HepG2 (cell line): ENCODE data around the gene RSF1. TPM values are rescaled to one million over a fixed set of nuclear protein-coding genes. Genes with fewer than 3 reads are reported as not detected.

Experiments used
- ATAC-seq: fragments of 200-7000 bp; cut with Tn5 transposase; 3 replicates; pipeline ENCODE4 v1.9.1; 2020; ENCODE audit warnings: mild to moderate bottlenecking, moderate library complexity
- BruUV-seq: library from RNA; stranded (reverse); fragments of 400-500 nt; replicated peaks from 2 replicates; lab custom pipeline; 2021; lab: Mats Ljungman, UMichigan
- CTCF ChIA-PET: fragments of 300-600 bp; formaldehyde crosslinking; extraction: SDS; loops from one replicate; lab custom pipeline; 2021; ENCODE audit warnings: low total read pairs, inconsistent platforms, low intra/inter-chr PET ratio; lab: Yijun Ruan, JAX
- POLR2A ChIA-PET: fragments of 350-600 bp; sonication (Branson Sonifier 250); formaldehyde crosslinking; loops from one replicate; lab custom pipeline; 2020; ENCODE audit warnings: antibody characterized with exemption, inconsistent platforms; lab: Yijun Ruan, JAX
- DNase-seq: peaks from one replicate; pipeline ENCODE4 v3.0.0-alpha.2; 2015; ENCODE audit warnings: low spot score
- FAIRE-seq: peaks from 3 replicates; lab custom pipeline; 2011; peaks lifted over from hg19 to GRCh38; lab: Jason Lieb, UNC
- H2AFZ ChIP-seq: one replicate; pipeline ENCODE4 v1.6.1; 2011; ENCODE audit warnings: low read length, inconsistent platforms
- H3K27ac ChIP-seq: fragments of 300-600 bp; 3 replicates; pipeline ENCODE4 v1.8.0; 2011; ENCODE audit warnings: mixed run types, mild to moderate bottlenecking, mixed read lengths, low read length, inconsistent platforms; ENCODE audit not compliant: insufficient read depth; ENCODE audit errors: extremely low read length
- H3K27me3 ChIP-seq, 2 experiments: fragments of 200-600 bp in 1 of 2; 2 replicates in 1 of 2; 3 replicates in 1 of 2; pipeline versions ENCODE4 v1.6.0 to v1.8.0; 2011; ENCODE audit warnings: low read length in 2 of 2, mild to moderate bottlenecking in 2 of 2, moderate library complexity in 2 of 2, inconsistent platforms in 1 of 2; ENCODE audit not compliant: insufficient read depth in 2 of 2, control insufficient read depth in 1 of 2
- H3K36me3 ChIP-seq, 2 experiments: fragments of 200-600 bp in 1 of 2; replicated peaks in 1 of 2; 2 replicates in 1 of 2; 3 replicates in 1 of 2; pipeline versions ENCODE4 v1.5.1 to v1.8.0; 2011; ENCODE audit warnings: low read length in 2 of 2, inconsistent platforms in 1 of 2; ENCODE audit not compliant: insufficient read depth in 2 of 2, control insufficient read depth in 1 of 2
- H3K4me1 ChIP-seq: 2 replicates; pipeline ENCODE4 v1.5.1; 2012; ENCODE audit warnings: low read length, inconsistent platforms; ENCODE audit not compliant: insufficient read depth
- H3K4me2 ChIP-seq: 2 replicates; pipeline ENCODE4 v1.6.0; 2011; ENCODE audit warnings: low read depth, low read length, inconsistent platforms
- H3K4me3 ChIP-seq, 3 experiments: fragments of 200-600 bp in 1 of 3; sonication (generic), shearing (Covaris generic) in 1 of 3; replicated peaks in 1 of 3; 2 replicates each; pipeline ENCODE4 v1.5.1; 2011 to 2016; ENCODE audit warnings: low read length in 3 of 3, inconsistent platforms in 2 of 3, low read depth in 2 of 3, mild to moderate bottlenecking in 2 of 3, control low read depth in 1 of 3, mixed read lengths in 1 of 3; ENCODE audit not compliant: insufficient read depth in 1 of 3
- H3K79me2 ChIP-seq: one replicate; pipeline ENCODE4 v1.6.1; 2011; ENCODE audit warnings: low read length, inconsistent platforms; ENCODE audit not compliant: insufficient read depth
- H3K9ac ChIP-seq: 2 replicates; pipeline ENCODE4 v1.6.0; 2011; ENCODE audit warnings: mild to moderate bottlenecking, low read depth, low read length, inconsistent platforms; ENCODE audit not compliant: insufficient read depth
- H3K9me3 ChIP-seq: 2 replicates; pipeline ENCODE4 v1.5.1; 2012; ENCODE audit warnings: mild to moderate bottlenecking, low read length
- H4K20me1 ChIP-seq: 2 replicates; pipeline ENCODE4 v1.6.0; 2011; ENCODE audit warnings: inconsistent platforms, mild to moderate bottlenecking, low read length, moderate library complexity; ENCODE audit not compliant: insufficient read depth
- ATF1 ChIP-seq: IDR thresholded peaks from 2 replicates; pipeline ENCODE4 v1.6.1; 2016; ENCODE audit warnings: mild to moderate bottlenecking, control low read depth
- EEA1 ChIP-seq: sonication (generic); formaldehyde crosslinking; IDR thresholded peaks from 2 replicates; pipeline ENCODE4 v1.5.1; 2020; ENCODE audit warnings: mild to moderate bottlenecking, missing genetic modification reagents, borderline replicate concordance
- NCOA2 ChIP-seq: sonication (generic); formaldehyde crosslinking; IDR thresholded peaks from 2 replicates; pipeline ENCODE4 v1.8.0; 2022; ENCODE audit warnings: inconsistent platforms
- TRIM24 ChIP-seq: sonication (generic); formaldehyde crosslinking; IDR thresholded peaks from 2 replicates; pipeline ENCODE4 v1.8.0; 2022; ENCODE audit warnings: mild to moderate bottlenecking, missing genetic modification reagents
- XRCC5 ChIP-seq: fragments of 200-400 bp; formaldehyde crosslinking; optimal IDR thresholded peaks from 2 replicates; pipeline ENCODE3; 2017; ENCODE audit warnings: mild to moderate bottlenecking, low read length
- ZNF160 ChIP-seq: sonication (generic); formaldehyde crosslinking; IDR thresholded peaks from 2 replicates; pipeline ENCODE4 v1.8.0; 2022; ENCODE audit warnings: mild to moderate bottlenecking, inconsistent platforms, missing genetic modification reagents
- ZNF580 ChIP-seq: IDR thresholded peaks from 2 replicates; pipeline ENCODE4 v1.6.1; 2016; ENCODE audit warnings: low read depth, borderline replicate concordance
- WGBS: methylation state at CpG from one replicate; pipeline ENCODE4 v1.1.6; 2017; ENCODE audit warnings: low lambda C conversion rate; 5-methylcytosine and 5-hydroxymethylcytosine counted together
- in situ Hi-C: cut with HindIII; loops from 2 replicates; pipeline ENCODE4 v1.10.0; 2017; ENCODE audit warnings: low pct_unique_long_range_greater_than_20kb; ENCODE audit not compliant: extremely low pct_ligation_motif_present
- intact Hi-C: fragments of 100-400 bp; cut with micrococcal nuclease; formaldehyde crosslinking; loops from one replicate; pipeline ENCODE4 v1.10.0; 2022; ENCODE audit not compliant: unreplicated experiment
- polyA plus RNA-seq, 8 experiments: library from polyadenylated mRNA; depleted of rRNA in 3 of 8; stranded (reverse) in 7 of 8; unstranded in 1 of 8; fragments of >200 nt; fragmentation: Illumina TruSeq in 4 of 8; extraction: Trizol in 4 of 8; gene quantifications; 2 replicates each; pipeline versions ENCODE4 v1.2.1 to v1.2.3, GENCODE V29; 2011 to 2016; ENCODE audit warnings: low read depth in 4 of 8, missing spikeins in 1 of 8, mixed read lengths in 1 of 8; ENCODE audit not compliant: insufficient read depth in 1 of 8
- total RNA-seq, 5 experiments: library from RNA; depleted of rRNA; stranded (reverse); fragments of >200 nt; fragmentation: Illumina TruSeq; extraction: Trizol; gene quantifications; 2 replicates each; pipeline ENCODE4 v1.2.3, GENCODE V29; 2016; ENCODE audit warnings: low read depth in 1 of 5
- TF ChIP-seq, protein P1 (sequence below), 2 experiments: fragments of 450-650 bp in 1 of 2; sonication (generic) in 1 of 2; formaldehyde crosslinking in 1 of 2; IDR thresholded peaks; 2 replicates each; pipeline versions ENCODE4 v1.6.1 to v1.8.0; 2016 to 2022; ENCODE audit warnings: antibody characterized with exemption in 1 of 2, mild to moderate bottlenecking in 1 of 2, missing genetic modification reagents in 1 of 2

Gene RSF1
- total and polyA plus RNA-seq, 2 of the 13 experiments (the other 11 are each of a cell fraction or from before 2014, with no cell fraction given): 15.5 to 33.1 TPM

DNA sequence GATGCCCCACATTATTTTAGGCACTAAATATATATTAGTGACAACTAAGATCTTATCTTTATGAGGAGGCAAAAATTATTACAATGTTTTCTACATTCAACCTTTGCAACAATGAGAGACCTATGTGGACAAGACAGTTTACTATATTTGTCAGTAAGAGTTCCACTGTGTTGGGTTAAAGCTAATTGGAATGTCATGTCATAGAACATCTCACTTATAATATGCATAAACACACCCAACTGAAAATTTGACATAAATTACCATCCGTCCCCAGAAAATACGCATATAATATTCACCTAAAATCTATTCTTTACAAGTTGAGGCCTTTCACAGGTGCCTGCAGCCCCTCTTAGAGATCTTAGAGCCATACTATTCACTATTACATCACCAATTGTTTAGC, 84.0 kb downstream of the RSF1 start:
- POLR2A ChIA-PET: no interaction called here
- H2AFZ ChIP-seq: no peak overlapping the region
- H3K27me3 ChIP-seq: no peaks in the 10 kb centered on the region
- H4K20me1 ChIP-seq: no peaks in the 10 kb centered on the region
- TF ChIP-seq ATF1 (CRISPR knock-in tag) (no peak), ZNF160 (no peak), ZNF580 (no peak), EEA1 (CRISPR knock-in tag) (no peak), TRIM24 (CRISPR knock-in tag) (no peak), XRCC5 (no peak), NCOA2 (no peak)
- TF ChIP-seq, protein P1, sequence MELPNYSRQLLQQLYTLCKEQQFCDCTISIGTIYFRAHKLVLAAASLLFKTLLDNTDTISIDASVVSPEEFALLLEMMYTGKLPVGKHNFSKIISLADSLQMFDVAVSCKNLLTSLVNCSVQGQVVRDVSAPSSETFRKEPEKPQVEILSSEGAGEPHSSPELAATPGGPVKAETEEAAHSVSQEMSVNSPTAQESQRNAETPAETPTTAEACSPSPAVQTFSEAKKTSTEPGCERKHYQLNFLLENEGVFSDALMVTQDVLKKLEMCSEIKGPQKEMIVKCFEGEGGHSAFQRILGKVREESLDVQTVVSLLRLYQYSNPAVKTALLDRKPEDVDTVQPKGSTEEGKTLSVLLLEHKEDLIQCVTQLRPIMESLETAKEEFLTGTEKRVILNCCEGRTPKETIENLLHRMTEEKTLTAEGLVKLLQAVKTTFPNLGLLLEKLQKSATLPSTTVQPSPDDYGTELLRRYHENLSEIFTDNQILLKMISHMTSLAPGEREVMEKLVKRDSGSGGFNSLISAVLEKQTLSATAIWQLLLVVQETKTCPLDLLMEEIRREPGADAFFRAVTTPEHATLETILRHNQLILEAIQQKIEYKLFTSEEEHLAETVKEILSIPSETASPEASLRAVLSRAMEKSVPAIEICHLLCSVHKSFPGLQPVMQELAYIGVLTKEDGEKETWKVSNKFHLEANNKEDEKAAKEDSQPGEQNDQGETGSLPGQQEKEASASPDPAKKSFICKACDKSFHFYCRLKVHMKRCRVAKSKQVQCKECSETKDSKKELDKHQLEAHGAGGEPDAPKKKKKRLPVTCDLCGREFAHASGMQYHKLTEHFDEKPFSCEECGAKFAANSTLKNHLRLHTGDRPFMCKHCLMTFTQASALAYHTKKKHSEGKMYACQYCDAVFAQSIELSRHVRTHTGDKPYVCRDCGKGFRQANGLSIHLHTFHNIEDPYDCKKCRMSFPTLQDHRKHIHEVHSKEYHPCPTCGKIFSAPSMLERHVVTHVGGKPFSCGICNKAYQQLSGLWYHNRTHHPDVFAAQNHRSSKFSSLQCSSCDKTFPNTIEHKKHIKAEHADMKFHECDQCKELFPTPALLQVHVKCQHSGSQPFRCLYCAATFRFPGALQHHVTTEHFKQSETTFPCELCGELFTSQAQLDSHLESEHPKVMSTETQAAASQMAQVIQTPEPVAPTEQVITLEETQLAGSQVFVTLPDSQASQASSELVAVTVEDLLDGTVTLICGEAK (IDR thresholded peaks at IDR 0.05): no peak
- TF ChIP-seq, protein P1 (CRISPR knock-in tag; IDR thresholded peaks at IDR 0.05): no peak
- no peaks in the 10 kb centered on the region for H3K79me2 ChIP-seq
- intact Hi-C loops (no loop called here), in situ Hi-C loops (no loop called here)
- WGBS: 96% methylated on average over 2 of the region's 2 CpGs
- no peak for FAIRE-seq
- no peak for ATAC-seq
- H3K4me1 ChIP-seq: peaks cover 13% of the 10 kb centered on the region
- DNase-seq: no peak
- CTCF ChIA-PET: no interaction called here
- H3K4me2 ChIP-seq: no peak overlapping the region
- no peak overlapping the region for H3K4me3 ChIP-seq
- peaks cover 6% of the 10 kb centered on the region; the same call in 1 of the 2 replicates for H3K9me3 ChIP-seq
- H3K9ac ChIP-seq: no peak overlapping the region
- no peak overlapping the region for H3K27ac ChIP-seq
- BruUV-seq: no TSS peak
- H3K36me3 ChIP-seq: peaks cover 4 to 34% of the 10 kb centered on the region in 2 experiments; a peak in 4 of 5 replicates
